HepG2 (cell line): Measurements from ENCODE around the gene COPS9. TPM values are rescaled to one million over a fixed set of nuclear protein-coding genes. Genes with fewer than 3 reads are reported as not detected.
A peak's percentile ranks its signal among the peaks of the same experiment; 100 is the strongest.

Source experiments
- ELF3 ChIP-seq: IDR thresholded peaks from 2 replicates; pipeline ENCODE4 v1.6.1; 2016; ENCODE audit warnings: missing genetic modification reagents, missing compliant biosample characterization
- FOSL1 ChIP-seq: sonication (generic); formaldehyde crosslinking; IDR thresholded peaks from 2 replicates; pipeline ENCODE4 v1.9.0; 2021; ENCODE audit warnings: missing genetic modification reagents, borderline replicate concordance
- FOXJ3 ChIP-seq: sonication (generic); formaldehyde crosslinking; IDR thresholded peaks from 2 replicates; pipeline ENCODE4 v1.4.0; 2020; ENCODE audit warnings: missing genetic modification reagents, mild to moderate bottlenecking, borderline replicate concordance
- GRHL1 ChIP-seq: sonication (generic); formaldehyde crosslinking; conservative IDR thresholded peaks from 2 replicates; pipeline ENCODE4 v1.8.0; 2022; ENCODE audit warnings: missing genetic modification reagents
- HNRNPK ChIP-seq: fragments of 200-400 bp; formaldehyde crosslinking; IDR thresholded peaks from 2 replicates; pipeline ENCODE4 v1.6.1; 2018; ENCODE audit warnings: low read length, low read depth, moderate library complexity, mild to moderate bottlenecking; ENCODE audit not compliant: poor library complexity, severe bottlenecking
- HNRNPLL ChIP-seq: fragments of 200-400 bp; formaldehyde crosslinking; IDR thresholded peaks from 2 replicates; pipeline ENCODE4 v1.6.1; 2017; ENCODE audit warnings: mild to moderate bottlenecking, low read depth, low read length; ENCODE audit not compliant: poor library complexity, severe bottlenecking
- MAF1 ChIP-seq: sonication (generic); formaldehyde crosslinking; IDR thresholded peaks from 2 replicates; pipeline ENCODE4 v1.5.0; 2020; ENCODE audit warnings: missing genetic modification reagents, borderline replicate concordance
- MLLT10 ChIP-seq: sonication (generic); formaldehyde crosslinking; IDR thresholded peaks from 2 replicates; pipeline ENCODE4 v1.4.0; 2020; ENCODE audit warnings: missing genetic modification reagents
- MXD3 ChIP-seq: IDR thresholded peaks from 2 replicates; pipeline ENCODE4 v1.6.1; 2016; ENCODE audit warnings: mild to moderate bottlenecking, missing biosample characterization, missing genetic modification reagents
- NR2F2 ChIP-seq: IDR thresholded peaks from 2 replicates; pipeline ENCODE4 v1.6.1; 2012; ENCODE audit warnings: low read depth, inconsistent platforms, borderline replicate concordance
- PAX8 ChIP-seq: sonication (generic); formaldehyde crosslinking; IDR thresholded peaks from 2 replicates; pipeline ENCODE4 v1.8.0; 2022; ENCODE audit warnings: mild to moderate bottlenecking, missing genetic modification reagents, borderline replicate concordance
- PCBP2 ChIP-seq: fragments of 200-400 bp; formaldehyde crosslinking; optimal IDR thresholded peaks from 2 replicates; pipeline ENCODE3; 2018; ENCODE audit warnings: low read length, low read depth; ENCODE audit not compliant: poor library complexity, severe bottlenecking
- PITX1 ChIP-seq: sonication (generic); formaldehyde crosslinking; IDR thresholded peaks from 2 replicates; pipeline ENCODE4 v1.5.1; 2020; ENCODE audit warnings: mild to moderate bottlenecking, missing genetic modification reagents
- SKI ChIP-seq: fragments of 450-650 bp; IDR thresholded peaks from one replicate; pipeline ENCODE4 v1.6.1; 2018; ENCODE audit warnings: mild to moderate bottlenecking; ENCODE audit not compliant: partially characterized antibody
- SOX6 ChIP-seq, 2 experiments: fragments of 450-650 bp in 1 of 2; sonication (generic) in 1 of 2; formaldehyde crosslinking in 1 of 2; IDR thresholded peaks; 2 replicates each; pipeline versions ENCODE4 v1.4.0 to v1.6.1; 2017 to 2020; ENCODE audit warnings: antibody characterized with exemption in 1 of 2, mild to moderate bottlenecking in 1 of 2, missing genetic modification reagents in 1 of 2
- SRSF1 ChIP-seq: fragments of 200-400 bp; formaldehyde crosslinking; optimal IDR thresholded peaks from 2 replicates; pipeline ENCODE3; 2017; ENCODE audit warnings: mild to moderate bottlenecking, low read depth, low read length, moderate library complexity
- U2AF2 ChIP-seq: fragments of 200-400 bp; formaldehyde crosslinking; IDR thresholded peaks from 2 replicates; pipeline ENCODE4 v1.6.1; 2017; ENCODE audit warnings: low read depth, mild to moderate bottlenecking, low read length
- ZKSCAN8 ChIP-seq: IDR thresholded peaks from 2 replicates; pipeline ENCODE4 v1.6.1; 2016; ENCODE audit warnings: borderline replicate concordance, missing genetic modification reagents, missing compliant biosample characterization
- ZNF331 ChIP-seq: sonication (generic); formaldehyde crosslinking; IDR thresholded peaks from 2 replicates; pipeline ENCODE4 v1.4.0; 2020; ENCODE audit warnings: missing genetic modification reagents
- ZNF550 ChIP-seq: sonication (generic); formaldehyde crosslinking; IDR thresholded peaks from 2 replicates; pipeline ENCODE4 v1.4.0; 2020; ENCODE audit warnings: mild to moderate bottlenecking, missing genetic modification reagents, borderline replicate concordance
- ZNF557 ChIP-seq: sonication (generic); formaldehyde crosslinking; IDR thresholded peaks from 2 replicates; pipeline ENCODE4 v1.4.0; 2020; ENCODE audit warnings: missing genetic modification reagents
- ZNF773 ChIP-seq: sonication (generic); formaldehyde crosslinking; IDR thresholded peaks from 2 replicates; pipeline ENCODE4 v1.4.0; 2020; ENCODE audit warnings: missing genetic modification reagents, borderline replicate concordance
- ZNF850 ChIP-seq: sonication (generic); formaldehyde crosslinking; conservative IDR thresholded peaks from 2 replicates; pipeline ENCODE4 v1.9.0; 2021; ENCODE audit warnings: mild to moderate bottlenecking, missing genetic modification reagents
- polyA plus RNA-seq, 8 experiments: library from polyadenylated mRNA; depleted of rRNA in 3 of 8; stranded (reverse) in 7 of 8; unstranded in 1 of 8; fragments of >200 nt; fragmentation: Illumina TruSeq in 4 of 8; extraction: Trizol in 4 of 8; gene quantifications; 2 replicates each; pipeline versions ENCODE4 v1.2.1 to v1.2.3, GENCODE V29; 2011 to 2016; ENCODE audit warnings: low read depth in 4 of 8, missing spikeins in 1 of 8, mixed read lengths in 1 of 8; ENCODE audit not compliant: insufficient read depth in 1 of 8
- total RNA-seq, 5 experiments: library from RNA; depleted of rRNA; stranded (reverse); fragments of >200 nt; fragmentation: Illumina TruSeq; extraction: Trizol; gene quantifications; 2 replicates each; pipeline ENCODE4 v1.2.3, GENCODE V29; 2016; ENCODE audit warnings: low read depth in 1 of 5
- TF ChIP-seq, protein P1 (sequence below): sonication (generic); formaldehyde crosslinking; IDR thresholded peaks from 2 replicates; pipeline ENCODE4 v1.5.0; 2020; ENCODE audit warnings: missing genetic modification reagents
- TF ChIP-seq, protein P2 (sequence below), 2 experiments: sonication (generic) in 1 of 2; formaldehyde crosslinking in 1 of 2; IDR thresholded peaks; 2 replicates each; pipeline versions ENCODE4 v1.4.0 to v1.6.1; 2018 to 2020; ENCODE audit warnings: missing genetic modification reagents in 2 of 2, borderline replicate concordance in 1 of 2, low read depth in 1 of 2, mild to moderate bottlenecking in 1 of 2, missing biosample characterization in 1 of 2

COPS9 gene
- total and polyA plus RNA-seq, 2 of the 13 experiments (the other 11 are each of a cell fraction or from before 2014, with no cell fraction given), result 180 to 247 TPM

DNA sequence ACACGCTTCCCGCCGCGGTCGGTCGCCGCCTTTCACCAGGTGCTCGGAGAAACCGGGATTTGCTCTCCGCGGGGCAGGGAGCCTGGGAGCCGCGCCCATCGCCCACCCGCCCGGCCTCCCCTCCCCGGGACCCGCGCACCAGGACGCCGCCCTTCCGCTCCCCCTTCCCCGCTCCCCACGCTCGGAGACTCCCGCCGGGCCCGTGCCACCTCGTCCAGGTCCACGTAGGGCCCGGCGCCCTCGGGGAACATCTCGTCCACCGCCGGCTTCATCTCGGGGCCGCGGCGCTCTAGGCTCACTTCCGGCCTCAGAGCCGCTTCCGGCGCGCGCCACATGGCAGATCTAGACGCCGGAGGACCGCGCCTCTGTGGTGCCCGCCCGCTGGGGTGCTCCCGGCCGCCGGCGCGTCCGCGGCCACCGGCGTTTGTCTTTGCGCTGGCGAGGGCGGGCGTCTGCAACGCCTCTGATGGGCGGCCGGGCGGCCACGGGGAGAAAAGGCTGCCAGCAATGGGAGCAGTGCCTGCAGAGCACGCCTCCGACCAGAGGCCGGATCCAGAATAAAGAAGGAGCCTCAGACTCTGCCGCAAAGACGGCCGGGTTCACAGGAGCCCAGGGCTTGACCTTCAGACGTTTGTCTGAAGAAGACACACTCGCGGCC is at the start of gene COPS9 (continued):
- TF ChIP-seq MXD3 (CRISPR knock-in tag) (peak; percentile 39; the same call in 1 of the 2 replicates), PITX1 (CRISPR knock-in tag) (peak; percentile 40; the same call in 1 of the 2 replicates), PAX8 (CRISPR knock-in tag) (0 out of 2 replicates have a peak, but pooled peaks have one; percentile 40), ZNF331 (CRISPR knock-in tag) (peak; percentile 61; the same call in 1 of the 2 replicates), ZNF850 (CRISPR knock-in tag) (no peak), U2AF2 (no peak), FOXJ3 (CRISPR knock-in tag) (no peak), MLLT10 (no peak), MAF1 (no peak; the same call in 1 of the 2 replicates), GRHL1 (no peak), HNRNPK (peak; percentile 77), FOSL1 (CRISPR knock-in tag) (no peak), SKI (peak; percentile 79), ZNF550 (CRISPR knock-in tag) (no peak), SRSF1 (no peak), PCBP2 (no peak), ZNF773 (CRISPR knock-in tag) (0 out of 2 replicates have a peak, but pooled peaks have one; percentile 28), ZKSCAN8 (peak; percentile 43; the same call in 1 of the 2 replicates), ELF3 (CRISPR knock-in tag) (no peak; the same call in 1 of the 2 replicates), SOX6 (IDR thresholded peaks at IDR 0.05) (no peak), SOX6 (CRISPR knock-in tag; IDR thresholded peaks at IDR 0.05) (no peak; the same call in 1 of the 2 replicates), NR2F2 (no peak), HNRNPLL (peak; percentile 74), ZNF557 (no peak)
- TF ChIP-seq, protein P1, sequence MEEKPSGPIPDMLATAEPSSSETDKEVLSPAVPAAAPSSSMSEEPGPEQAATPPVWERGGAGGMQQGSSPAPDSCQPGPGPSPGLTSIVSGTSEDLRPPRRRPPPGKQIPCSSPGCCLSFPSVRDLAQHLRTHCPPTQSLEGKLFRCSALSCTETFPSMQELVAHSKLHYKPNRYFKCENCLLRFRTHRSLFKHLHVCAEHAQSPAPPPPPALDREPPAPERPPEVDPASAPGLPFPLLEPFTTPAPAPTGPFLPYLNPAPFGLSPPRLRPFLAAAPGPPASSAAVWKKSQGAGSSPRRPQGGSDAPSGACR (CRISPR knock-in tag), result peak; percentile 92
- TF ChIP-seq, protein P2, sequence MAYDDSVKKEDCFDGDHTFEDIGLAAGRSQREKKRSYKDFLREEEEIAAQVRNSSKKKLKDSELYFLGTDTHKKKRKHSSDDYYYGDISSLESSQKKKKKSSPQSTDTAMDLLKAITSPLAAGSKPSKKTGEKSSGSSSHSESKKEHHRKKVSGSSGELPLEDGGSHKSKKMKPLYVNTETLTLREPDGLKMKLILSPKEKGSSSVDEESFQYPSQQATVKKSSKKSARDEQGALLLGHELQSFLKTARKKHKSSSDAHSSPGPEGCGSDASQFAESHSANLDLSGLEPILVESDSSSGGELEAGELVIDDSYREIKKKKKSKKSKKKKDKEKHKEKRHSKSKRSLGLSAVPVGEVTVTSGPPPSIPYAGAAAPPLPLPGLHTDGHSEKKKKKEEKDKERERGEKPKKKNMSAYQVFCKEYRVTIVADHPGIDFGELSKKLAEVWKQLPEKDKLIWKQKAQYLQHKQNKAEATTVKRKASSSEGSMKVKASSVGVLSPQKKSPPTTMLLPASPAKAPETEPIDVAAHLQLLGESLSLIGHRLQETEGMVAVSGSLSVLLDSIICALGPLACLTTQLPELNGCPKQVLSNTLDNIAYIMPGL (CRISPR knock-in tag; IDR thresholded peaks at IDR 0.05; ENCODE audit: borderline replicate concordance in 1 of 2, low read depth in 1 of 2), result peak in 1 of 2 experiments; percentile 92; a peak in 3 of 4 replicates
